Measurements from ENCODE around the gene CDCA5.

- TF ChIP-seq CTCF (IDR thresholded peaks at IDR 0.05): no peak
- TF ChIP-seq POLR2AphosphoS5 (IDR thresholded peaks at IDR 0.05; ENCODE audit: low read depth, low read length): no peak
- TF ChIP-seq REST (IDR thresholded peaks at IDR 0.05; ENCODE audit: insufficient read depth in 1 of 2, low read depth in 2 of 2, low read length in 1 of 2): no peak
- no peak for TF ChIP-seq TCF7L2 (IDR thresholded peaks at IDR 0.05; ENCODE audit: low read depth, low read length)
Observed at GRCh38 chr11:65089621-65090020, 5.8 kb upstream of the CDCA5 start.

Data from Panc1 (cell line).